ENCODE results near the gene NT5C3A. TPM values are rescaled to one million over a fixed set of nuclear protein-coding genes. Genes with fewer than 3 reads are reported as not detected.

Gene NT5C3A
- total RNA-seq, result 10 to 100 TPM; 17.5 to 22.1 TPM
- 29.1 TPM for polyA plus RNA-seq (2013, experiment 1 of 2)
- polyA plus RNA-seq (2013, experiment 2 of 2), result 26.7 TPM
- long read RNA-seq, experiment 1, transcript NT5C3A-201 (9 exons, 1,704 nt), result major isoform, 6 of 9 reads
- long read RNA-seq, experiment 1, partial matches to known transcripts, result 0 of 9 reads
- long read RNA-seq, experiment 1, other reads (novel, unspliced or antisense), result 2 of 9 reads
- long read RNA-seq, experiment 2, transcript NT5C3A-201 (9 exons, 1,704 nt), result major isoform, 17 of 47 reads
- long read RNA-seq, experiment 2, transcript NT5C3A-204 (10 exons, 1,759 nt), result minor isoform, 10 of 47 reads
- long read RNA-seq, experiment 2, partial matches to known transcripts, result 5 of 47 reads
- long read RNA-seq, experiment 2, other reads (novel, unspliced or antisense), result 14 of 47 reads
- long read RNA-seq, experiment 3, transcript NT5C3A-204 (10 exons, 1,759 nt), result minor isoform, 17 of 90 reads
- long read RNA-seq, experiment 3, transcript NT5C3A-201 (9 exons, 1,704 nt), result major isoform, 48 of 90 reads
- long read RNA-seq, experiment 3, partial matches to known transcripts, result 7 of 90 reads
- long read RNA-seq, experiment 3, other reads (novel, unspliced or antisense), result 18 of 90 reads
- long read RNA-seq, experiment 4, transcript NT5C3A-204 (10 exons, 1,759 nt), result minor isoform, 7 of 27 reads
- long read RNA-seq, experiment 4, transcript NT5C3A-201 (9 exons, 1,704 nt), result major isoform, 15 of 27 reads
- long read RNA-seq, experiment 4, partial matches to known transcripts, result 3 of 27 reads
- long read RNA-seq, experiment 4, other reads (novel, unspliced or antisense), result 2 of 27 reads

- peak; percentile 77 for DNase-seq
- WGBS, 2 experiments (ENCODE audit: insufficient coverage in 1 of 2, insufficient read length in 1 of 2), result 0% methylated on average over 35 to 66 of the region's 66 CpGs
Observed at GRCh38 chr7:33062023-33062781, at the start of gene NT5C3A. TSS of gene NT5C3A (minus strand) at chr7:33062776. CDS start at chr7:33062705, 71 bp downstream.

GRCh38 chr7:33111614-33112013 is 49.0 kb upstream of the NT5C3A start:
- no peaks in the 10 kb centered on the region for H3K36me3 Mint-ChIP-seq (ENCODE audit: low read depth)
- Histone ChIP-seq H3K4me1 (ENCODE audit: control insufficient read depth, insufficient read depth, low read length) (peaks cover 7% of the 10 kb centered on the region), H3K27ac (ENCODE audit: low read depth, low read length) (no peak overlapping the region), H3K9me3 (ENCODE audit: control insufficient read depth, low read length) (no peaks in the 10 kb centered on the region), H3K9ac (ENCODE audit: extremely low read depth, low read length, poor library complexity, severe bottlenecking) (no peak overlapping the region), H3K36me3 (ENCODE audit: control insufficient read depth, insufficient read depth, low read length) (no peaks in the 10 kb centered on the region), H3K27me3 (ENCODE audit: control insufficient read depth, insufficient read depth, low read length, poor library complexity, severe bottlenecking) (no peaks in the 10 kb centered on the region), H3K4me3 (ENCODE audit: low read length) (no peak overlapping the region)
- no peak overlapping the region for H3K27ac Mint-ChIP-seq
- TF ChIP-seq CTCF (conservative IDR thresholded peaks at IDR 0.05), result no peak
- WGBS, 2 experiments (ENCODE audit: insufficient coverage in 1 of 2, insufficient read length in 1 of 2), result 79 to 89% methylated on average over 1 to 3 of the region's 3 CpGs
- H3K4me3 Mint-ChIP-seq, result no peak overlapping the region
- H3K9me3 Mint-ChIP-seq, result no peaks in the 10 kb centered on the region
- H3K4me1 Mint-ChIP-seq, result peaks cover 26% of the 10 kb centered on the region
- DNase-seq, result no peak
- H3K27me3 Mint-ChIP-seq (ENCODE audit: insufficient read depth), result peaks cover 20% of the 10 kb centered on the region

More at GRCh38 chr7:33062023-33062781, at the start of gene NT5C3A:
- Mint-ChIP-seq H3K4me3 (peak within 1 kb of the TSS; percentile 91), H3K27me3 (ENCODE audit: insufficient read depth) (no peaks in the 10 kb centered on the region), H3K9me3 (peaks cover 30% of the 10 kb centered on the region), H3K27ac (peak within 1 kb of the TSS; percentile 95), H3K36me3 (ENCODE audit: low read depth) (peaks cover 18% of the 10 kb centered on the region), H3K4me1 (peaks cover 10% of the 10 kb centered on the region)
- peaks cover under 1% of the 10 kb centered on the region for H3K36me3 ChIP-seq (ENCODE audit: control insufficient read depth, insufficient read depth, low read length)
- TF ChIP-seq CTCF (conservative IDR thresholded peaks at IDR 0.05), result peak; percentile 24
- H3K9ac ChIP-seq (ENCODE audit: extremely low read depth, low read length, poor library complexity, severe bottlenecking), result peak within 1 kb of the TSS; percentile 67
- peaks cover 14% of the 10 kb centered on the region for H3K9me3 ChIP-seq (ENCODE audit: control insufficient read depth, low read length)
- H3K4me3 ChIP-seq (ENCODE audit: low read length), result peak within 1 kb of the TSS; percentile 98
- no peaks in the 10 kb centered on the region for H3K27me3 ChIP-seq (ENCODE audit: control insufficient read depth, insufficient read depth, low read length, poor library complexity, severe bottlenecking)
- peaks cover 3% of the 10 kb centered on the region for H3K4me1 ChIP-seq (ENCODE audit: control insufficient read depth, insufficient read depth, low read length)
- H3K27ac ChIP-seq (ENCODE audit: low read depth, low read length), result peak within 1 kb of the TSS; percentile 93

- Histone ChIP-seq H3K4me3 (ENCODE audit: low read length) (peak overlapping the region; percentile 77), H3K27me3 (ENCODE audit: control insufficient read depth, insufficient read depth, low read length, poor library complexity, severe bottlenecking) (no peaks in the 10 kb centered on the region), H3K9ac (ENCODE audit: extremely low read depth, low read length, poor library complexity, severe bottlenecking) (peak overlapping the region; percentile 25), H3K4me1 (ENCODE audit: control insufficient read depth, insufficient read depth, low read length) (peaks cover 7% of the 10 kb centered on the region), H3K27ac (ENCODE audit: low read depth, low read length) (no peak overlapping the region), H3K36me3 (ENCODE audit: control insufficient read depth, insufficient read depth, low read length) (peaks cover 1% of the 10 kb centered on the region), H3K9me3 (ENCODE audit: control insufficient read depth, low read length) (no peaks in the 10 kb centered on the region)
- no peaks in the 10 kb centered on the region for H3K9me3 Mint-ChIP-seq
- DNase-seq, result no peak
- TF ChIP-seq CTCF (conservative IDR thresholded peaks at IDR 0.05), result no peak
- H3K27ac Mint-ChIP-seq, result no peak overlapping the region
- H3K4me1 Mint-ChIP-seq, result peaks cover 26% of the 10 kb centered on the region
- H3K36me3 Mint-ChIP-seq (ENCODE audit: low read depth), result no peaks in the 10 kb centered on the region
- peak overlapping the region; percentile 76 for H3K4me3 Mint-ChIP-seq
- WGBS, 2 experiments (ENCODE audit: insufficient coverage in 1 of 2, insufficient read length in 1 of 2), result 53% methylated on average over 9 to 11 of the region's 11 CpGs
- peaks cover 20% of the 10 kb centered on the region for H3K27me3 Mint-ChIP-seq (ENCODE audit: insufficient read depth)
Observed at GRCh38 chr7:33109758-33110238, 47.2 kb upstream of the NT5C3A start.

Measured in endodermal cell (in vitro differentiated cells).